ENCODE measurements around the gene UTP14C. TPM values are rescaled to one million over a fixed set of nuclear protein-coding genes. Genes with fewer than 3 reads are reported as not detected.
"Not testable (repeated sequence)": the region's sequence is repeated elsewhere in the genome, so short reads cannot be mapped to it uniquely, and the experiment has no call there.

Gene UTP14C
- total RNA-seq, 4 donors from 2014 or later = 13.8 to 17.0 (median 16.2) TPM

GRCh38 chr13:52029569-52029968, 5.1 kb downstream of the UTP14C start:
- 98% methylated on average over 4 of the region's 4 CpGs for WGBS
- no peak for DNase-seq (ENCODE audit: extremely low spot score)
- Histone ChIP-seq H3K27ac (replicated peaks in 1 of 4) (no peak overlapping the region), H3K36me3 (peaks cover 0 to 28% (median 20%) of the 10 kb centered on the region in 4 donors), H3K4me3 (no peak overlapping the region), H3K4me1 (peaks cover 0 to 18% (median 0%) of the 10 kb centered on the region in 4 donors), H3K9me3 (no peaks in the 10 kb centered on the region), H3K27me3 (no peaks in the 10 kb centered on the region)
- TF ChIP-seq CTCF (IDR thresholded peaks at IDR 0.05) (no peak), EP300 (IDR thresholded peaks at IDR 0.05) (no peak), POLR2AphosphoS5 (IDR thresholded peaks at IDR 0.05) (no peak), POLR2A (IDR thresholded peaks at IDR 0.05; ENCODE audit: low read depth) (no peak)
- intact Hi-C loops (cut with DNase I) = no loop called here

GRCh38 chr13:52030401-52030800, 5.9 kb downstream of the UTP14C start:
- H3K4me3 ChIP-seq; H3K27me3 ChIP-seq; H3K27ac ChIP-seq (replicated peaks in 1 of 4); intact Hi-C loops (cut with DNase I); H3K9me3 ChIP-seq; DNase-seq (ENCODE audit: extremely low spot score): not testable (repeated sequence)
- 99% methylated on average over 6 of the region's 6 CpGs for WGBS
- Histone ChIP-seq H3K36me3 (peaks cover 0 to 20% (median 14%) of the 10 kb centered on the region in 4 donors), H3K4me1 (peaks cover 0 to 18% (median 0%) of the 10 kb centered on the region in 4 donors)

GRCh38 chr13:52033039-52033438, 8.5 kb downstream of the UTP14C start:
- DNase-seq (ENCODE audit: extremely low spot score) = no peak
- H3K27me3 ChIP-seq = no peaks in the 10 kb centered on the region
- TF ChIP-seq CTCF (IDR thresholded peaks at IDR 0.05) = no peak
- no peak for TF ChIP-seq POLR2AphosphoS5 (IDR thresholded peaks at IDR 0.05)
- no peak for TF ChIP-seq EP300 (IDR thresholded peaks at IDR 0.05)
- TF ChIP-seq POLR2A (IDR thresholded peaks at IDR 0.05; ENCODE audit: low read depth) = no peak
- H3K36me3 ChIP-seq = peaks cover 0 to 13% (median 10%) of the 10 kb centered on the region in 4 donors
- H3K9me3 ChIP-seq = no peaks in the 10 kb centered on the region
- H3K4me1 ChIP-seq = peaks cover 0 to 7% (median 0%) of the 10 kb centered on the region in 4 donors
- 83% methylated on average over 2 of the region's 2 CpGs for WGBS
- intact Hi-C loops (cut with DNase I) = no loop called here
- H3K27ac ChIP-seq (replicated peaks in 1 of 4) = no peak overlapping the region
- no peak overlapping the region for H3K4me3 ChIP-seq

GRCh38 chr13:52034616-52035226, 10.2 kb downstream of the UTP14C start:
- Histone ChIP-seq H3K4me3 (no peak overlapping the region), H3K36me3 (no peaks in the 10 kb centered on the region), H3K9me3 (no peaks in the 10 kb centered on the region), H3K27me3 (no peaks in the 10 kb centered on the region), H3K27ac (replicated peaks in 1 of 4) (no peak overlapping the region), H3K4me1 (peaks cover 0 to 1% (median 0%) of the 10 kb centered on the region in 4 donors)
- TF ChIP-seq CTCF (IDR thresholded peaks at IDR 0.05) = no peak
- no peak for TF ChIP-seq EP300 (IDR thresholded peaks at IDR 0.05)
- no peak for TF ChIP-seq POLR2A (IDR thresholded peaks at IDR 0.05; ENCODE audit: low read depth)
- no peak for TF ChIP-seq POLR2AphosphoS5 (IDR thresholded peaks at IDR 0.05)
- intact Hi-C loops (cut with DNase I) = no loop called here
- DNase-seq (ENCODE audit: extremely low spot score) = no peak
- WGBS = 75% methylated on average over 5 of the region's 5 CpGs

- Histone ChIP-seq H3K4me1 (no peaks in the 10 kb centered on the region), H3K4me3 (no peak overlapping the region), H3K36me3 (no peaks in the 10 kb centered on the region), H3K9me3 (no peaks in the 10 kb centered on the region), H3K27me3 (no peaks in the 10 kb centered on the region), H3K27ac (replicated peaks in 1 of 4) (no peak overlapping the region)
- no peak for TF ChIP-seq POLR2AphosphoS5 (IDR thresholded peaks at IDR 0.05)
- no peak for DNase-seq (ENCODE audit: extremely low spot score)
- intact Hi-C loops (cut with DNase I) = no loop called here
- 91% methylated on average over 1 of the region's 1 CpG for WGBS
Observed at GRCh38 chr13:52036037-52036436, 11.5 kb downstream of the UTP14C start.

GRCh38 chr13:52043675-52044074, 19.2 kb downstream of the UTP14C start:
- intact Hi-C loops (cut with DNase I) = no loop called here
- WGBS = 81% methylated on average over 3 of the region's 3 CpGs
- Histone ChIP-seq H3K9me3 (no peaks in the 10 kb centered on the region), H3K27ac (replicated peaks in 1 of 4) (no peak overlapping the region), H3K4me1 (no peaks in the 10 kb centered on the region), H3K27me3 (no peaks in the 10 kb centered on the region), H3K36me3 (no peaks in the 10 kb centered on the region), H3K4me3 (no peak overlapping the region)
- TF ChIP-seq POLR2AphosphoS5 (IDR thresholded peaks at IDR 0.05) (no peak), POLR2A (IDR thresholded peaks at IDR 0.05; ENCODE audit: low read depth) (no peak), CTCF (IDR thresholded peaks at IDR 0.05) (no peak), EP300 (IDR thresholded peaks at IDR 0.05) (no peak)
- DNase-seq (ENCODE audit: extremely low spot score) = no peak

Data from esophagus muscularis mucosa (tissue), 4 donors.